K562 (cell line): ENCODE results near the gene ANK2. TPM values are rescaled to one million over a fixed set of nuclear protein-coding genes. Genes with fewer than 3 reads are reported as not detected.

Experiments
- ATAC-seq: fragments of 200-7000 bp; cut with Tn5 transposase; 3 replicates; pipeline ENCODE4 v1.9.1; 2020; ENCODE audit warnings: moderate library complexity
- BruUV-seq: library from RNA; stranded (reverse); fragments of 400-500 nt; replicated peaks from 2 replicates; lab custom pipeline; 2021; lab: Mats Ljungman, UMichigan
- CTCF ChIA-PET: fragments of 300-600 bp; formaldehyde crosslinking; extraction: SDS; loops from one replicate; lab custom pipeline; 2021; ENCODE audit warnings: low intra/inter-chr PET ratio; lab: Yijun Ruan, JAX
- POLR2A ChIA-PET: fragments of 300-600, 350-650 bp; sonication (Branson Sonifier 250); formaldehyde crosslinking; extraction: SDS; loops from one replicate; lab custom pipeline; 2021; ENCODE audit warnings: antibody characterized with exemption, inconsistent platforms; lab: Yijun Ruan, JAX
- DNase-seq, 4 experiments: peaks; one replicate each; pipeline versions ENCODE4 v3.0.0 to v3.0.0-alpha.2; 2011 to 2018; ENCODE audit warnings: low spot score in 3 of 4, mixed read lengths in 3 of 4; ENCODE audit errors: extremely low read depth in 1 of 4
- FAIRE-seq: peaks from 2 replicates; lab custom pipeline; 2011; peaks lifted over from hg19 to GRCh38; lab: Jason Lieb, UNC
- H2AFZ ChIP-seq: 2 replicates; pipeline ENCODE4 v1.6.0; 2011; ENCODE audit warnings: low read depth, low read length, control low read depth, inconsistent platforms
- H3K27ac ChIP-seq: fragments of 200-600 bp; 3 replicates; pipeline ENCODE4 v1.8.0; 2011; ENCODE audit warnings: low read depth, mild to moderate bottlenecking, control low read depth, inconsistent platforms, low read length, moderate library complexity, mixed read lengths; ENCODE audit errors: extremely low read depth
- H3K27me3 ChIP-seq, 2 experiments: fragments of 300-600 bp in 1 of 2; 2 replicates in 1 of 2; 3 replicates in 1 of 2; pipeline versions ENCODE4 v1.6.0 to v1.8.0; 2011; ENCODE audit warnings: inconsistent platforms in 2 of 2, low read length in 2 of 2, mild to moderate bottlenecking in 1 of 2, mixed read lengths in 1 of 2, moderate library complexity in 1 of 2; ENCODE audit not compliant: control insufficient read depth in 2 of 2, insufficient read depth in 2 of 2
- H3K36me3 ChIP-seq: fragments of 300-600 bp; 3 replicates; pipeline ENCODE4 v1.8.0; 2011; ENCODE audit warnings: mild to moderate bottlenecking, low read length, inconsistent platforms; ENCODE audit not compliant: control insufficient read depth, insufficient read depth
- H3K4me1 ChIP-seq, 2 experiments: fragments of 200-600 bp in 1 of 2; replicated peaks in 1 of 2; 2 replicates in 1 of 2; 3 replicates in 1 of 2; pipeline versions ENCODE4 v1.5.1 to v1.8.0; 2011; ENCODE audit warnings: inconsistent platforms in 2 of 2, low read length in 2 of 2, mild to moderate bottlenecking in 1 of 2, mixed read lengths in 1 of 2, moderate library complexity in 1 of 2; ENCODE audit not compliant: control insufficient read depth in 2 of 2, insufficient read depth in 2 of 2
- H3K4me2 ChIP-seq: 2 replicates; pipeline ENCODE4 v1.6.1; 2011; ENCODE audit warnings: low read length, control low read depth, inconsistent platforms, mixed read lengths; ENCODE audit not compliant: insufficient read depth
- H3K4me3 ChIP-seq: fragments of 200-600 bp; sonication (generic), shearing (Covaris generic); 2 replicates; pipeline ENCODE4 v1.5.1; 2016; ENCODE audit warnings: control low read depth, inconsistent platforms
- H3K79me2 ChIP-seq: fragments of 200-600 bp; 3 replicates; pipeline ENCODE4 v1.8.0; 2011; ENCODE audit warnings: low read length, inconsistent platforms; ENCODE audit not compliant: control insufficient read depth, insufficient read depth
- H3K9ac ChIP-seq, 2 experiments: 2 replicates each; pipeline versions ENCODE4 v1.6.0 to v1.6.1; 2011; ENCODE audit warnings: low read depth in 2 of 2, low read length in 2 of 2, control low read depth in 1 of 2, inconsistent platforms in 1 of 2, mild to moderate bottlenecking in 1 of 2, mixed read lengths in 1 of 2; ENCODE audit not compliant: insufficient read depth in 1 of 2
- H3K9me1 ChIP-seq: one replicate; pipeline ENCODE4 v1.6.0; 2011; ENCODE audit warnings: inconsistent platforms, mild to moderate bottlenecking, low read length, moderate library complexity; ENCODE audit not compliant: control insufficient read depth, insufficient read depth
- H3K9me3 ChIP-seq: replicated peaks from 2 replicates; pipeline ENCODE4 v1.5.1; 2011; ENCODE audit warnings: low read depth, low read length, inconsistent platforms; ENCODE audit not compliant: control insufficient read depth, insufficient read depth
- H4K20me1 ChIP-seq: replicated peaks from 2 replicates; pipeline ENCODE4 v1.6.1; 2011; ENCODE audit warnings: low read length, inconsistent platforms, mixed read lengths; ENCODE audit not compliant: control insufficient read depth, insufficient read depth
- ADNP ChIP-seq: fragments of 200-800 bp; sonication (Bioruptor generic); IDR thresholded peaks from 2 replicates; pipeline ENCODE4 v1.6.1; 2016; ENCODE audit warnings: missing genetic modification characterization, missing compliant biosample characterization
- ARHGAP35 ChIP-seq: fragments of 450-650 bp; IDR thresholded peaks from 2 replicates; pipeline ENCODE4 v1.6.1; 2018; ENCODE audit not compliant: partially characterized antibody
- DPF2 ChIP-seq: fragments of 450-650 bp; IDR thresholded peaks from 2 replicates; pipeline ENCODE4 v1.6.1; 2016
- EZH2 ChIP-seq: IDR thresholded peaks from 2 replicates; pipeline ENCODE4 v1.6.1; 2012; ENCODE audit warnings: low read depth, mild to moderate bottlenecking, inconsistent platforms, low read length, borderline replicate concordance
- FOXO4 ChIP-seq: fragments of 450-650 bp; formaldehyde crosslinking; IDR thresholded peaks from 2 replicates; pipeline ENCODE4 v1.4.0; 2020; ENCODE audit warnings: mild to moderate bottlenecking, moderate library complexity
- FUS ChIP-seq: fragments of 200-400 bp; formaldehyde crosslinking; optimal IDR thresholded peaks from 2 replicates; pipeline ENCODE3; 2017; ENCODE audit warnings: low read depth, low read length
- HLTF ChIP-seq: fragments of 450-650 bp; IDR thresholded peaks from 2 replicates; pipeline ENCODE4 v1.6.1; 2016
- RB1 ChIP-seq: fragments of 450-650 bp; IDR thresholded peaks from 2 replicates; pipeline ENCODE4 v1.6.1; 2017; ENCODE audit warnings: low read depth, mild to moderate bottlenecking
- SNAPC5 ChIP-seq: fragments of 250-450 bp; sonication (Bioruptor Pico); IDR thresholded peaks from 2 replicates; pipeline ENCODE4 v1.8.0; 2021; ENCODE audit warnings: moderate library complexity, mild to moderate bottlenecking, inconsistent platforms
- TOE1 ChIP-seq, 2 experiments: fragments of 450-650 bp in 1 of 2; sonication (generic) in 1 of 2; formaldehyde crosslinking in 1 of 2; IDR thresholded peaks; 2 replicates each; pipeline versions ENCODE4 v1.7.1 to v1.8.0; 2016 to 2022; ENCODE audit warnings: borderline replicate concordance in 2 of 2, mild to moderate bottlenecking in 2 of 2, antibody characterized with exemption in 1 of 2, inconsistent platforms in 1 of 2, low read depth in 1 of 2, missing genetic modification reagents in 1 of 2, moderate library complexity in 1 of 2
- XRCC3 ChIP-seq: fragments of 450-650 bp; IDR thresholded peaks from 2 replicates; pipeline ENCODE4 v1.6.1; 2017; ENCODE audit warnings: mild to moderate bottlenecking, moderate library complexity
- ZBTB2 ChIP-seq: fragments of 450-650 bp; IDR thresholded peaks from 2 replicates; pipeline ENCODE4 v1.6.1; 2016; ENCODE audit warnings: antibody characterized with exemption
- ZNF124 ChIP-seq: sonication (generic); formaldehyde crosslinking; IDR thresholded peaks from 2 replicates; pipeline ENCODE4 v1.8.1; 2022; ENCODE audit warnings: missing genetic modification reagents
- ZNF140 ChIP-seq: fragments of 250-450 bp; sonication (Bioruptor Pico); IDR thresholded peaks from 2 replicates; pipeline ENCODE4 v1.8.0; 2021; ENCODE audit warnings: moderate library complexity, mild to moderate bottlenecking, inconsistent platforms
- ZZZ3 ChIP-seq: fragments of 450-650 bp; IDR thresholded peaks from 2 replicates; pipeline ENCODE4 v1.6.1; 2016; ENCODE audit warnings: antibody characterized with exemption, mild to moderate bottlenecking, moderate library complexity
- WGBS: fragments of 100-300 bp; shearing (Covaris generic); methylation state at CpG from one replicate; pipeline ENCODE4 v1.1.6; 2016; ENCODE audit warnings: low coverage, mixed read lengths; ENCODE audit not compliant: insufficient coverage; ENCODE audit errors: missing lambda C conversion rate; 5-methylcytosine and 5-hydroxymethylcytosine counted together
- in situ Hi-C: fragments of 300-500 bp; cut with MboI; formaldehyde crosslinking; loops from 4 replicates; pipeline ENCODE4 v1.15.0; 2018; ENCODE audit warnings: inconsistent platforms, mixed read lengths
- intact Hi-C: fragments of 100-400 bp; cut with micrococcal nuclease; formaldehyde crosslinking; loops from 2 replicates; pipeline ENCODE4 v1.14.2; 2022
- polyA plus RNA-seq, 8 experiments: library from polyadenylated mRNA; depleted of rRNA in 4 of 8; stranded (reverse) in 5 of 8; unstranded in 3 of 8; fragments of >200 nt; fragmentation: Nextera tagmentation in 2 of 8; fragmentation: Illumina TruSeq in 1 of 8; extraction: Ambion mirVana in 2 of 8; extraction: Trizol in 1 of 8; gene quantifications; 2 replicates each; pipeline versions ENCODE4 v1.2.1 to v1.2.3, GENCODE V29; 2011 to 2014; ENCODE audit warnings: inconsistent platforms in 1 of 8, missing spikeins in 1 of 8
- total RNA-seq, 7 experiments: library from RNA; depleted of rRNA in 6 of 7; stranded (reverse); fragments of >200 nt in 6 of 7; fragmentation: Illumina TruSeq in 2 of 7; extraction: Trizol in 2 of 7; gene quantifications; 2 replicates each; pipeline versions ENCODE4 v1.2.1 to v1.2.3, GENCODE V29; 2011 to 2021; ENCODE audit warnings: low replicate concordance in 1 of 7

Gene ANK2
- total and polyA plus RNA-seq, 9 of the 15 experiments (the other 6 are each of a cell fraction or from before 2014, with no cell fraction given), result 0.07 to 0.24 TPM; not detected in 7

GRCh38 chr4:113040793-113041192 is 8.7 kb upstream of the ANK2 start:
- WGBS, result 0% methylated on average over 1 of the region's 1 CpG
- no peak overlapping the region for H3K4me2 ChIP-seq

GRCh38 chr4:113042502-113042901 is 7.0 kb upstream of the ANK2 start:
- H3K79me2 ChIP-seq, result no peaks in the 10 kb centered on the region
- 0% methylated on average over 2 of the region's 2 CpGs for WGBS
- no peak for FAIRE-seq
- H3K9me1 ChIP-seq, result no peaks in the 10 kb centered on the region
- H3K27me3 ChIP-seq, result no peaks in the 10 kb centered on the region
- CTCF ChIA-PET, result no interaction called here
- no TSS peak for BruUV-seq
- intact Hi-C loops, result no loop called here
- H3K4me3 ChIP-seq, result no peak overlapping the region
- DNase-seq, result no peak
- no peak overlapping the region for H2AFZ ChIP-seq
- H3K9me3 ChIP-seq, result no peaks in the 10 kb centered on the region
- H4K20me1 ChIP-seq, result no peaks in the 10 kb centered on the region
- H3K9ac ChIP-seq, result no peak overlapping the region
- H3K27ac ChIP-seq, result no peak overlapping the region
- no peaks in the 10 kb centered on the region for H3K4me1 ChIP-seq
- ATAC-seq, result no peak
- no peak for TF ChIP-seq SNAPC5
- no peak for TF ChIP-seq RB1
- no peak for TF ChIP-seq XRCC3
- TF ChIP-seq ZZZ3, result no peak
- TF ChIP-seq ADNP (tag), result no peak
- no peak for TF ChIP-seq DPF2
- no peak for TF ChIP-seq TOE1 (IDR thresholded peaks at IDR 0.05; ENCODE audit: borderline replicate concordance)
- no peak for TF ChIP-seq TOE1 (CRISPR knock-in tag; IDR thresholded peaks at IDR 0.05; ENCODE audit: borderline replicate concordance, low read depth)
- TF ChIP-seq ZNF124, result no peak
- no peak for TF ChIP-seq FUS
- TF ChIP-seq ZBTB2, result no peak
- TF ChIP-seq ARHGAP35, result no peak
- H3K36me3 ChIP-seq, result no peaks in the 10 kb centered on the region
- in situ Hi-C loops, result no loop called here
- POLR2A ChIA-PET, result no interaction called here
- H3K4me2 ChIP-seq, result no peak overlapping the region

More at GRCh38 chr4:113040793-113041192, 8.7 kb upstream of the ANK2 start:
- intact Hi-C loops (no loop called here), in situ Hi-C loops (no loop called here)
- DNase-seq, result no peak
- POLR2A ChIA-PET, result no interaction called here
- CTCF ChIA-PET, result no interaction called here
- no peak for ATAC-seq
- Histone ChIP-seq H3K36me3 (no peaks in the 10 kb centered on the region), H3K9me3 (no peaks in the 10 kb centered on the region), H3K27ac (no peak overlapping the region), H3K9me1 (no peaks in the 10 kb centered on the region), H3K79me2 (no peaks in the 10 kb centered on the region), H3K27me3 (no peaks in the 10 kb centered on the region), H2AFZ (no peak overlapping the region), H4K20me1 (no peaks in the 10 kb centered on the region), H3K4me1 (no peaks in the 10 kb centered on the region), H3K9ac (no peak overlapping the region), H3K4me3 (no peak overlapping the region)
- no TSS peak for BruUV-seq
- TF ChIP-seq FOXO4 (CRISPR knock-in tag) (no peak), ZNF140 (CRISPR knock-in tag) (no peak), HLTF (no peak), EZH2 (no peak)
- no peak for FAIRE-seq
